Gastrocnemius medialis (tissue), 4 donors: Measurements from ENCODE around the gene SCN8A.

Experiments
- CTCF ChIP-seq, 5 experiments: fragments of 450-650 bp in 3 of 5; fragments of 200-600 bp in 2 of 5; sonication (generic) in 2 of 5; IDR thresholded peaks in 4 of 5; conservative IDR thresholded peaks in 1 of 5; 1 replicate in 4 of 5; 2 replicates in 1 of 5; pipeline ENCODE4 v1.5.1; 2016 to 2019; ENCODE audit warnings: antibody characterized with exemption in 5 of 5, mild to moderate bottlenecking in 3 of 5, moderate library complexity in 3 of 5
- POLR2A ChIP-seq, 2 donors: fragments of 450-650 bp; IDR thresholded peaks; one replicate each; pipeline ENCODE4 v1.6.1; 2017; ENCODE audit warnings: antibody characterized with exemption in 2 of 2, mild to moderate bottlenecking in 2 of 2, moderate library complexity in 2 of 2

GRCh38 chr12:51839310-51839947, 248.4 kb downstream of the SCN8A start:
- TF ChIP-seq CTCF (IDR thresholded peaks at IDR 0.05 in 4 of 5, conservative IDR thresholded peaks at IDR 0.05 in 1 of 5): no peak
- no peak for TF ChIP-seq POLR2A (IDR thresholded peaks at IDR 0.05)
